Right lobe of liver (tissue), 6 donors: ENCODE measurements around the gene SH2D3C. TPM values are rescaled to one million over a fixed set of nuclear protein-coding genes. Genes with fewer than 3 reads are reported as not detected.
A peak's percentile ranks its signal among the peaks of the same experiment; 100 is the strongest.
"Not testable (repeated sequence)": the region's sequence is repeated elsewhere in the genome, so short reads cannot be mapped to it uniquely, and the experiment has no call there.

Source experiments
- ATAC-seq, 4 donors: fragments of 200-7000 bp; cut with Tn5 transposase; one replicate each; pipeline ENCODE4 v1.9.1; 2020; ENCODE audit warnings: mild to moderate bottlenecking in 4 of 4, moderate library complexity in 4 of 4
- DNase-seq, 3 donors: peaks; one replicate each; pipeline ENCODE4 v3.0.0-alpha.2; 2020
- H3K27ac ChIP-seq, 3 donors: fragments of 200-600 bp; one replicate each; pipeline ENCODE4 v1.8.0; 2022
- H3K27me3 ChIP-seq, 2 donors: fragments of 200-600 bp; one replicate each; pipeline ENCODE4 v1.8.0; 2022
- H3K36me3 ChIP-seq, 4 donors: fragments of 200-600 bp; sonication (generic) in 1 of 4; one replicate each; pipeline versions ENCODE4 v1.5.1 to v1.8.0; 2017 to 2022; ENCODE audit warnings: control low read depth in 1 of 4
- H3K4me1 ChIP-seq, 4 donors: fragments of 200-600 bp; sonication (generic) in 1 of 4; one replicate each; pipeline versions ENCODE4 v1.5.1 to v1.8.0; 2017 to 2022; ENCODE audit warnings: control low read depth in 1 of 4
- H3K4me3 ChIP-seq, 3 donors: fragments of 200-600 bp; one replicate each; pipeline ENCODE4 v1.8.0; 2022
- H3K9me3 ChIP-seq, 4 donors: fragments of 200-600 bp; sonication (generic) in 1 of 4; one replicate each; pipeline versions ENCODE4 v1.5.1 to v1.8.0; 2017 to 2022; ENCODE audit warnings: control low read depth in 1 of 4
- POLR2A ChIP-seq: fragments of 450-650 bp; IDR thresholded peaks from one replicate; pipeline ENCODE4 v1.6.1; 2017; ENCODE audit warnings: antibody characterized with exemption, mild to moderate bottlenecking
- WGBS: methylation state at CpG from one replicate; pipeline ENCODE4 v1.1.6; 2018; ENCODE audit warnings: low coverage, low lambda C conversion rate; ENCODE audit not compliant: insufficient coverage; ENCODE audit errors: missing lambda C conversion rate; 5-methylcytosine and 5-hydroxymethylcytosine counted together
- intact Hi-C, 2 donors: fragments of 100-400 bp; cut with DNase I; formaldehyde crosslinking; loops; one replicate each; pipeline versions ENCODE4 v1.11.2 to v1.14.1; 2022
- total RNA-seq, 6 experiments: library from RNA; depleted of rRNA in 2 of 6; stranded (reverse); fragments of >200 nt in 2 of 6; fragmentation: NEBNext Ultra II Directional in 3 of 6; extraction: Animal tissue kit (Norgen Biotek cat#: 25700) in 3 of 6; gene quantifications; one replicate each; pipeline versions ENCODE4 v1.1.0 to v1.2.4, GENCODE V29; 2016 to 2023
- TF ChIP-seq, protein P1 (sequence below), 4 donors: fragments of 200-600 bp in 3 of 4; fragments of 450-650 bp in 1 of 4; IDR thresholded peaks; one replicate each; pipeline versions ENCODE4 v1.5.1 to v1.8.0; 2016 to 2022; ENCODE audit warnings: antibody characterized with exemption in 4 of 4, mild to moderate bottlenecking in 2 of 4
- donor health status: DM: no; HTN: yes; CAD: no.
- donor health status: DM: no; HTN: no; CAD: no.
- donor health status: DM: no; HTN: no; CAD: no.
- donor health status: DM: no; HTN: yes; CAD: no.
- donor health status: DM: no; HTN: yes; CAD: no.

Gene SH2D3C
- total RNA-seq, 6 experiments from 2014 or later, result 1.7 to 5.6 (median 2.7) TPM

GRCh38 chr9:127762111-127762676 lies 16.3 kb downstream of the SH2D3C start:
- ATAC-seq (peak; percentile 67 to 70 (median 69)), DNase-seq (peak; percentile 54 to 61 (median 60))
- H3K4me1 ChIP-seq, result no peaks in the 10 kb centered on the region
- TF ChIP-seq POLR2A, result no peak
- TF ChIP-seq, protein P1, sequence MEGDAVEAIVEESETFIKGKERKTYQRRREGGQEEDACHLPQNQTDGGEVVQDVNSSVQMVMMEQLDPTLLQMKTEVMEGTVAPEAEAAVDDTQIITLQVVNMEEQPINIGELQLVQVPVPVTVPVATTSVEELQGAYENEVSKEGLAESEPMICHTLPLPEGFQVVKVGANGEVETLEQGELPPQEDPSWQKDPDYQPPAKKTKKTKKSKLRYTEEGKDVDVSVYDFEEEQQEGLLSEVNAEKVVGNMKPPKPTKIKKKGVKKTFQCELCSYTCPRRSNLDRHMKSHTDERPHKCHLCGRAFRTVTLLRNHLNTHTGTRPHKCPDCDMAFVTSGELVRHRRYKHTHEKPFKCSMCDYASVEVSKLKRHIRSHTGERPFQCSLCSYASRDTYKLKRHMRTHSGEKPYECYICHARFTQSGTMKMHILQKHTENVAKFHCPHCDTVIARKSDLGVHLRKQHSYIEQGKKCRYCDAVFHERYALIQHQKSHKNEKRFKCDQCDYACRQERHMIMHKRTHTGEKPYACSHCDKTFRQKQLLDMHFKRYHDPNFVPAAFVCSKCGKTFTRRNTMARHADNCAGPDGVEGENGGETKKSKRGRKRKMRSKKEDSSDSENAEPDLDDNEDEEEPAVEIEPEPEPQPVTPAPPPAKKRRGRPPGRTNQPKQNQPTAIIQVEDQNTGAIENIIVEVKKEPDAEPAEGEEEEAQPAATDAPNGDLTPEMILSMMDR (IDR thresholded peaks at IDR 0.05), result no peak
- no peak overlapping the region for H3K4me3 ChIP-seq
- H3K9me3 ChIP-seq, result no peaks in the 10 kb centered on the region
- no peaks in the 10 kb centered on the region for H3K27me3 ChIP-seq
- no peaks in the 10 kb centered on the region for H3K36me3 ChIP-seq
- WGBS, result 39% methylated on average over 7 of the region's 16 CpGs
- H3K27ac ChIP-seq, result peak overlapping the region in 1 of 3 donors; percentile 23
- intact Hi-C loops, result no loop called here

GRCh38 chr9:127761491-127761956 lies 16.9 kb downstream of the SH2D3C start:
- intact Hi-C loops, result no loop called here
- no peak overlapping the region for H3K27ac ChIP-seq
- H3K4me3 ChIP-seq, result no peak overlapping the region
- no peaks in the 10 kb centered on the region for H3K36me3 ChIP-seq
- H3K9me3 ChIP-seq, result no peaks in the 10 kb centered on the region
- no peak for TF ChIP-seq POLR2A
- TF ChIP-seq, protein P1 (IDR thresholded peaks at IDR 0.05), result no peak
- H3K27me3 ChIP-seq, result no peaks in the 10 kb centered on the region
- 40% methylated on average over 1 of the region's 5 CpGs for WGBS
- no peak for DNase-seq
- no peak for ATAC-seq
- H3K4me1 ChIP-seq, result no peaks in the 10 kb centered on the region

DNA sequence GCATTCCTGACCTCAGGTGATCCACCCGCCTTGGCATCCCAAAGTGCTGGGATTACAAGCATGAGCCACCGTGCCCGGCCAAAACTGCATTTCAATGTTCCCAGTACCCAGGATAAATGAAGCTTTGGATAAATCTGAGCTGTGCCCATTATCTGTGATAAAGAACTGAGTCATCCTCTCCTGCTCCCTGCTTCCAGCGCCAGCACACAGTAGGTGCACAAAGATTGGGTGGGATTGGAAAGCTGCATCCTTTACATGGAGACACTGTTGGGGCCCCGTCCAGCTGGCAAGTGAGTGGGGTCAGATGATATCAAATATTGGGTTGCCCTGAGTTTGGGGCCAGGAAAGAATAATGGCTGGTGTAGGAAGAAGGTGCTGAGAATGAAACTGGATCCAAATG lies 17.4 kb downstream of the SH2D3C start:
- Histone ChIP-seq H3K9me3 (no peaks in the 10 kb centered on the region), H3K27ac (no peak overlapping the region), H3K27me3 (no peaks in the 10 kb centered on the region), H3K4me3 (no peak overlapping the region), H3K4me1 (no peaks in the 10 kb centered on the region), H3K36me3 (no peaks in the 10 kb centered on the region)
- intact Hi-C loops, result no loop called here
- 64% methylated on average over 5 of the region's 5 CpGs for WGBS
- TF ChIP-seq, protein P1 (IDR thresholded peaks at IDR 0.05), result no peak
- no peak for TF ChIP-seq POLR2A
- DNase-seq (no peak), ATAC-seq (no peak)

DNA sequence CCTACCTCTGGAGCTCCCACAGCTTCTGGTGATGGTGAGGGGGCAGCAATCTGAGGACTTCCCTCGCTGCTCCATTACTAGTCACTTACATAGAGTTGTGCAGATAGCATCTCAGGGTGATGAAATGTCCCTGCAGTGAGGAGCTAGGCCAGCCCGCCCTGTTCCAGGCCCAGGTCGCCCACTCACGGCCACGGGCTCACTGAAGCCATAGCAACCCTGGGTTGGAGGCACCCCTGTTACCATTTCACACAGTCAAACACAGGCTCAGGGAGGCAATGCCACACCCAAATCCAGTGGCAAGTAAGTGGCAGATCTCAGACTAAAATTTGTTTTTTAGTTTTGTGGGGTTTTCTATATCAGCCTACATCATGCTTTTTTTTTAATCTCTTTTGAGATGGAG lies 19.6 kb downstream of the SH2D3C start:
- no peak overlapping the region for H3K4me3 ChIP-seq
- H3K27ac ChIP-seq, result no peak overlapping the region
- H3K4me1 ChIP-seq, result no peaks in the 10 kb centered on the region
- no peak for ATAC-seq
- intact Hi-C loops, result loop anchor here in 1 of 2 donors (10.0 kb wide), 1 partner anchor 254 kb away; no protein-coding TSS in a partner anchor
- H3K36me3 ChIP-seq, result no peaks in the 10 kb centered on the region
- H3K9me3 ChIP-seq, result no peaks in the 10 kb centered on the region
- no peak for TF ChIP-seq POLR2A
- no peak for DNase-seq
- H3K27me3 ChIP-seq, result no peaks in the 10 kb centered on the region
- 40% methylated on average over 1 of the region's 5 CpGs for WGBS

DNA sequence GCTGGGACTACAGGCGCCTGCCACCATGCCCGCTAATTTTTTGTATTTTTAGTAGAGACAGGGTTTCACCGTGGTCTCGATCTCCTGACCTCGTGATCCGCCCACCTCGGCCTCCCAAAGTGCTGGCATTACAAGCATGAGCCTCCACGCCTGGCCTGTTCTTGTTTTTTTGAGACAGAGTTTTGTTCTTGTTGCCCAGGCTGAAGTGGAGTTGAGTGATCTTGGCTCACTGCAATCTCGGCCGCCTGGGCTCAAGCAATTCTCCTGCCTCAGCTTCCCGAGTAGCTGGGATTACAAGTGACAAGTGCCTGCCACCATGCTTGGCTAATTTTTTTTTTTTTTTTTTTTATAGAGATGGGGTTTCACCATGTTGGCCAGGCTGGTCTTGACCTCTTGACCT lies 21.7 kb downstream of the SH2D3C start:
- WGBS, result 69% methylated on average over 11 of the region's 11 CpGs
- not testable (repeated sequence) for H3K9me3 ChIP-seq, ATAC-seq, H3K36me3 ChIP-seq, H3K27me3 ChIP-seq, H3K4me3 ChIP-seq, H3K27ac ChIP-seq, DNase-seq, H3K4me1 ChIP-seq
- intact Hi-C loops, result loop anchor here in 1 of 2 donors (10.0 kb wide), 1 partner anchor 252 kb away; no protein-coding TSS in a partner anchor
